Fibroblast of lung (primary cell): ENCODE data around the gene ZNF41. TPM values are rescaled to one million over a fixed set of nuclear protein-coding genes. Genes with fewer than 3 reads are reported as not detected.

Experiments
- DNase-seq, 2 donors: peaks; one replicate each; pipeline versions ENCODE4 v3.0.0 to v3.0.0-alpha.2; 2010; ENCODE audit warnings: low read depth in 2 of 2
- H2AFZ ChIP-seq: 2 replicates; pipeline ENCODE4 v1.5.1; 2012; ENCODE audit warnings: low read length, control low read depth, inconsistent platforms
- H3K27ac ChIP-seq: 2 replicates; pipeline ENCODE4 v1.5.1; 2011; ENCODE audit warnings: low read length, control low read depth; ENCODE audit not compliant: insufficient read depth
- H3K27me3 ChIP-seq: 2 replicates; pipeline ENCODE4 v1.5.1; 2011; ENCODE audit warnings: mild to moderate bottlenecking, low read length; ENCODE audit not compliant: control insufficient read depth, insufficient read depth
- H3K36me3 ChIP-seq: 2 replicates; pipeline ENCODE4 v1.5.1; 2011; ENCODE audit warnings: low read length; ENCODE audit not compliant: control insufficient read depth, insufficient read depth
- H3K4me1 ChIP-seq: 2 replicates; pipeline ENCODE4 v1.5.1; 2011; ENCODE audit warnings: low read length; ENCODE audit not compliant: control insufficient read depth, insufficient read depth; ENCODE audit errors: extremely low read depth
- H3K4me2 ChIP-seq: 2 replicates; pipeline ENCODE4 v1.5.1; 2011; ENCODE audit warnings: low read length, control low read depth; ENCODE audit not compliant: insufficient read depth; ENCODE audit errors: extremely low read depth
- H3K4me3 ChIP-seq, 4 experiments: fragments of 200-600 bp in 1 of 4; sonication (generic) in 1 of 4; replicated peaks in 1 of 4; 2 replicates each; pipeline ENCODE4 v1.5.1; 2011 to 2016; ENCODE audit warnings: low read length in 4 of 4, low read depth in 3 of 4, mild to moderate bottlenecking in 3 of 4, control low read depth in 2 of 4, inconsistent platforms in 1 of 4, mixed read lengths in 1 of 4; ENCODE audit not compliant: insufficient read depth in 1 of 4; ENCODE audit errors: control extremely low read depth in 1 of 4
- H3K79me2 ChIP-seq: 2 replicates; pipeline ENCODE4 v1.5.1; 2012; ENCODE audit warnings: mild to moderate bottlenecking, low read length, inconsistent platforms; ENCODE audit not compliant: control insufficient read depth, insufficient read depth
- H3K9ac ChIP-seq: 2 replicates; pipeline ENCODE4 v1.5.1; 2011; ENCODE audit warnings: mild to moderate bottlenecking, low read length, control low read depth; ENCODE audit not compliant: insufficient read depth
- H3K9me3 ChIP-seq: 2 replicates; pipeline ENCODE4 v1.5.1; 2012; ENCODE audit warnings: low read depth, low read length; ENCODE audit not compliant: control insufficient read depth, insufficient read depth
- H4K20me1 ChIP-seq: 2 replicates; pipeline ENCODE4 v1.5.1; 2011; ENCODE audit warnings: low read length; ENCODE audit not compliant: control insufficient read depth, insufficient read depth; ENCODE audit errors: extremely low read depth
- EZH2 ChIP-seq: IDR thresholded peaks from 2 replicates; pipeline ENCODE4 v1.5.1; 2012; ENCODE audit warnings: low read length, control low read depth, mild to moderate bottlenecking; ENCODE audit errors: missing control alignments
- polyA minus RNA-seq: library from RNA; depleted of rRNA, polyadenylated mRNA; stranded (reverse); fragments of >200 nt; gene quantifications from 2 replicates; pipeline ENCODE4 v1.2.3, GENCODE V29; 2011; ENCODE audit warnings: low replicate concordance
- polyA plus RNA-seq, 2 donors: library from polyadenylated mRNA; depleted of rRNA in 1 of 2; stranded (reverse) in 1 of 2; unstranded in 1 of 2; fragments of >200 nt; gene quantifications; 2 replicates each; pipeline ENCODE4 v1.2.1, GENCODE V29; 2011 to 2012; ENCODE audit warnings: missing spikeins in 1 of 2
- total RNA-seq: library from RNA; depleted of rRNA; stranded (reverse); fragments of >200 nt; gene quantifications from 2 replicates; pipeline ENCODE4 v1.2.1, GENCODE V29; 2014
- TF ChIP-seq, protein P1 (sequence below), 2 donors: IDR thresholded peaks in 1 of 2; conservative IDR thresholded peaks in 1 of 2; 1 replicate in 1 of 2; 2 replicates in 1 of 2; pipeline ENCODE4 v1.5.1; 2011 to 2012; ENCODE audit warnings: low read length in 2 of 2, control low read depth in 1 of 2, inconsistent platforms in 1 of 2, low read depth in 1 of 2, mild to moderate bottlenecking in 1 of 2

Gene ZNF41
- total RNA-seq (5.3 and 5.4 TPM in 2 replicates), polyA plus RNA-seq (5.2 and 6.6 TPM in 2 replicates), polyA minus RNA-seq (0.89 and 1.7 TPM in 2 replicates)
- polyA plus RNA-seq (2012), result 3.6 and 3.8 TPM in 2 replicates

DNA sequence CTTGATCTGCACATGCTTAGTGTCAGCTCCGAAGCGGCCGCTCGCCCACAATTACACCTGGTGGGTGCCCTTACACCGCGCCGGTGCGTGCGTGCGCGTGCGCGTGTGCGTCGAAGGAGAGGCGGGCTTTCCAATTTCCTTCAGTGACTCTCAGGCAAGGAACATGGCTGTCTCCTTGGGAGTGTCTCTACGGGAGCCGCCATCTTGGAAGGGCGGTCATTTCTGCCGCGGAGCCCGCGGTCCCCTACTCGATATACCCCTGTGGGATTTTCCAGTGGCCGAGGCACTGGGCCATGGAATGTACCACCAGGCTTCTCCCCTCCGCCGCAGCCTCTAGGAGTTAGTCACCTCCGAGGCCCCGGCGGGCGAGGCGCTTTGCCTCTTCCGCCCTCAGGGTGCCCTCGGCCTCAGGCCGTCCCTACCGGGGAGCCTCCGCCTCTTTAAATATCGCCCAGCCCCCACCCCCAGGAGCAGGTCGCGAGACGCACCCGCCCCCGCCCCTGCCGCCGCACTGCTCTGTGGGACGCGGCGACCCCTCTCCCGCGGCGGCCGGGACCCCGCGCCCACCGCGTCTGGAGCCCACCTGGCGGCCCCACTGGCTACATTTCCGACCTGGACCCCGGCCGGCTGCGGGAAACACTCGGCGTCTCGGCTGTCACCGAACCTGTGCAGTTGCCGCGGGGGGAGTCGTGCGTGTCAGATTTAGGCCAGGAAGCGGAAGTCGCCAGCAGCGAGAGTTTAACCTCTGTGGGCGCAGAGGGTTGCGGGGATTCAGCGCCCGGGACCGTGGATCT lies at the start of gene ZNF41:
Gene ZNF41, minus strand, starts transcription at position 711 of the 794 bp plus-strand sequence. CDS start 15,741 bp downstream, outside the sequence.
- Histone ChIP-seq H4K20me1 (no peaks in the 10 kb centered on the region), H3K9me3 (no peaks in the 10 kb centered on the region), H3K36me3 (no peaks in the 10 kb centered on the region), H3K27me3 (no peaks in the 10 kb centered on the region), H3K4me1 (no peaks in the 10 kb centered on the region), H2AFZ (peak within 1 kb of the TSS; percentile 69), H3K27ac (peak within 1 kb of the TSS; percentile 84), H3K9ac (peak within 1 kb of the TSS; percentile 89), H3K79me2 (peaks cover 11% of the 10 kb centered on the region), H3K4me2 (peak within 1 kb of the TSS; percentile 85), H3K4me3 (peak within 1 kb of the TSS; percentile 43 to 82 (median 65))
- no peak for TF ChIP-seq EZH2
- DNase-seq, result peak; percentile 77 to 81

DNA sequence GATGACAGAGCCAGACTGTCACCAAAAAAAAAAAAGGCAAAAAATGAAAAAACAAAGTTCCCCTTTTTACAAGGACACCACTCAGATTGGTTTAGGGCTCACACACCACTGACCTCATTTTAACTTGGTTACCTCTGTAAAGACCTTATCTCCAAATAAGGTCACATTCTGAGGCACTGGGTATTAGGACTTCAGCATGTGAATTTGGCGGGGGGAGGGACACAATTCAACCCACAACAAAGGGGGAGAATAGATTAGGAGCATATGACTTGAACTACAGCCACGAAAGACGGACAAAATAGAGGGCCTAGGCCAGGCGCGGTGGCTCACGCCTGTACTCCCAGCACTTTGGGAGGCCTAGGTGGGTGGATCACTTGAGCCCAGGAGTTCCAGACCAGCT lies 47.0 kb upstream of the ZNF41 start:
- DNase-seq, result no peak
- Histone ChIP-seq H3K4me3 (no peak overlapping the region), H4K20me1 (no peaks in the 10 kb centered on the region), H3K79me2 (no peaks in the 10 kb centered on the region), H3K4me2 (no peak overlapping the region), H2AFZ (no peak overlapping the region), H3K27ac (no peak overlapping the region), H3K9me3 (no peaks in the 10 kb centered on the region), H3K36me3 (no peaks in the 10 kb centered on the region), H3K27me3 (no peaks in the 10 kb centered on the region), H3K4me1 (no peaks in the 10 kb centered on the region), H3K9ac (no peak overlapping the region)
- TF ChIP-seq, protein P1, sequence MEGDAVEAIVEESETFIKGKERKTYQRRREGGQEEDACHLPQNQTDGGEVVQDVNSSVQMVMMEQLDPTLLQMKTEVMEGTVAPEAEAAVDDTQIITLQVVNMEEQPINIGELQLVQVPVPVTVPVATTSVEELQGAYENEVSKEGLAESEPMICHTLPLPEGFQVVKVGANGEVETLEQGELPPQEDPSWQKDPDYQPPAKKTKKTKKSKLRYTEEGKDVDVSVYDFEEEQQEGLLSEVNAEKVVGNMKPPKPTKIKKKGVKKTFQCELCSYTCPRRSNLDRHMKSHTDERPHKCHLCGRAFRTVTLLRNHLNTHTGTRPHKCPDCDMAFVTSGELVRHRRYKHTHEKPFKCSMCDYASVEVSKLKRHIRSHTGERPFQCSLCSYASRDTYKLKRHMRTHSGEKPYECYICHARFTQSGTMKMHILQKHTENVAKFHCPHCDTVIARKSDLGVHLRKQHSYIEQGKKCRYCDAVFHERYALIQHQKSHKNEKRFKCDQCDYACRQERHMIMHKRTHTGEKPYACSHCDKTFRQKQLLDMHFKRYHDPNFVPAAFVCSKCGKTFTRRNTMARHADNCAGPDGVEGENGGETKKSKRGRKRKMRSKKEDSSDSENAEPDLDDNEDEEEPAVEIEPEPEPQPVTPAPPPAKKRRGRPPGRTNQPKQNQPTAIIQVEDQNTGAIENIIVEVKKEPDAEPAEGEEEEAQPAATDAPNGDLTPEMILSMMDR (conservative IDR thresholded peaks at IDR 0.05 in 1 of 2, IDR thresholded peaks at IDR 0.05 in 1 of 2; ENCODE audit: low read depth in 1 of 2, low read length in 2 of 2), result no peak
- no peak for TF ChIP-seq EZH2

DNA sequence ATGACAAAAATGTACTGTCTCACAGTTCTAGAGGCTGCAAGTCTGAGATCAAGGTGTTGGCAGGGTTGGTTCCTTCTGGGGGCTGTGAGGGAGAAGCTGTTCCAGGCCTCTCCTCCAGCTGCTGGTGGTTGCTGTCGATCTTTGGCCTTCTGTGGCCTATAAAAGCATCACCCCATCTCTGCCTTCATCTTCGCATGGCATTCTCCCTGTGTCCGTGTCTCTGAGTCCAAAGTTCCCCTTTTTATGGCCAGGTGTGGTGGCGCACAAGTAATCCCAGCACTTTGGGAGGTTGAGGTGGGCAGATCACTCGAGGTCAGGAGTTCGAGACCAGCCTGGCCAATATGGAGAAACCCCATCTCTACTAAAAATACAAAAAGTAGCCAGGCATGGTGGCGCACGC lies 46.5 kb upstream of the ZNF41 start:
- Histone ChIP-seq H3K79me2 (no peaks in the 10 kb centered on the region), H3K27me3 (no peaks in the 10 kb centered on the region), H3K27ac (no peak overlapping the region), H3K4me1 (no peaks in the 10 kb centered on the region), H4K20me1 (no peaks in the 10 kb centered on the region), H2AFZ (no peak overlapping the region), H3K9ac (no peak overlapping the region), H3K4me3 (no peak overlapping the region), H3K9me3 (no peaks in the 10 kb centered on the region), H3K4me2 (no peak overlapping the region), H3K36me3 (no peaks in the 10 kb centered on the region)
- DNase-seq, result no peak
- TF ChIP-seq, protein P1 (conservative IDR thresholded peaks at IDR 0.05 in 1 of 2, IDR thresholded peaks at IDR 0.05 in 1 of 2; ENCODE audit: low read depth in 1 of 2, low read length in 2 of 2), result no peak
